T1000 (cell line): Measurements from ENCODE around the gene ITM2A.

Experiments
- DNase-seq: peaks from one replicate; lab custom pipeline; 2025; ENCODE audit warnings: mixed read lengths; lab: John Stamatoyannopoulos, UW

ITM2A gene

DNA sequence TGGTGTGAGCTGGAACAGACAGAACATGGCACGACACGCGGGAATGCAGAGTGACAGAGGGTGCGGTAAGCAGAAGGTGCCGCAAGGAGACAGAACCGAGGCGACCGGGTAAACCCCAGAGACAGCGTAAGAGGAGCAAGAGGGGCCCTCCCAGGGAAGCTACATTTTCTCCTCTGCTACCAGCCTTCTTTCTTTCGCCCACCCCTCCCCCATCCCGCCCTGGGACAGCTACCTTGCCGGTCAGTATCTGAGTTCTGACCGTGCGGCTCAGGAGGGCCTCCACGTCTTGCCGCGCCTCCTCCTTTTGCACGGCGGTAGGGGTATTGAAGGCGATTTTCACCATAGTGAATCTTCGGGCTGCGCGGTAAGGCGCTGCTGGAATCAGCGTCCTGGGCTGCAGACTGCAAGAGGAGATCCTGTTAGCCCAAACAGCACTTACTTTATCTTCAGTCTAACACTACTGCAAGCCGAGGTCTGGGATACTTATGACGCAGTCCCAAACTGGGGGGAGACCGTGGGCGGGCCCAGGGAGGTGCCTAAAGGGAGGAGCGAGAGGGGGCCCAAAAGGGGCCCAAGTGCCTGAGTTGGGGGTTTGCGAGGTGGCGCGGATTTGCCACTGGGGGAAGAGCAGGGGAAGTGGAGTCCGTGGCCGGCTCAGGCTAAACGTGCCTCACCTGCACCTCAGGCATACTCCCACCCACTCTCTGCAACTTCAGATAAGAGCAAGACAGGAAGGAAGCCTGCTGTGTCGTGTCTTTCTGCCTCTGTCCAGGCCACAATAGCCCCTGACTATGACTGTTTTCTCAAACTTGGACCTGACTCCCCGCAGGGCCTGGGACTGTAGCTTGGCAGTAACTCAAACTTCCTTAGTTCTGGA lies at the start of gene ITM2A:
Gene ITM2A, minus strand, starts transcription at position 462 of the 877 bp plus-strand sequence. Its CDS starts 119 bp downstream, at position 343.
- no peak for DNase-seq

DNA sequence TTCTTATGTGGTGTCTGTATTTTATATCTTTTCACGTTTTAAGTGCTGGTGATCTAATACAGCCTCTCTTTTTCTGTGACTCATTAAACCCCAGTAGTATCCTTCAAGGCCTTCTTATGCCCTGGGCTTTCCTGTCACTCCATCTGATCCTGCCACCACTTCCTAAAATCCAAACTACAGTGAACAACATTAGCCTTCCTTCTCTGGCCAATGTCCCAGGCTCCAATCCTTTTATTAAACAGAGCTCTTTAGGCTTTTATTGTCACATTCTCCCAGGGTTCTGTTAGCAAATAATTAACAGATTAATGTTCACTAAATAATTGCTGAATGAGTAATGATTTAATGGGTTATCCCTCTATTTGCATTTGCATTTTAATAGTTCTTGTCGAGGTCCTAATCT lies 47.9 kb upstream of the ITM2A start:
- no peak for DNase-seq

DNA sequence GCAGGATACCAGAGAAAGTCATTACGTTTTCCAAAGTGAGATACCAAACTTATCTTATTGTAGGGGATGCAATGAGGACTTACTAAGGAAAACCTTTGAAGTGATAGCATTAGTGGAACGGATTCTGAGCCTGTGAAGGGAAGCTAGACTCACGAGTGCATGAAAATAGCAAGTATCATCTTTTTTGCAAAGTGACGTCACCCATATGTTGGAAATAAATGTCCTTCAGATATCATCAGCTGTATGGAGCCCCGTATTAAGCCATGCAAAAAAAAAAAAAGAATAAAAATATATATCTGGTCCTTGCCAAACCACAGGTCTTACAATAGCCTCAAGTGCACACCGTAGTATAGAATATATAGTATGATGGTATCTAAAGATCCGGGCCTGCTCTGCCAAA lies 46.8 kb upstream of the ITM2A start:
- no peak for DNase-seq

DNA sequence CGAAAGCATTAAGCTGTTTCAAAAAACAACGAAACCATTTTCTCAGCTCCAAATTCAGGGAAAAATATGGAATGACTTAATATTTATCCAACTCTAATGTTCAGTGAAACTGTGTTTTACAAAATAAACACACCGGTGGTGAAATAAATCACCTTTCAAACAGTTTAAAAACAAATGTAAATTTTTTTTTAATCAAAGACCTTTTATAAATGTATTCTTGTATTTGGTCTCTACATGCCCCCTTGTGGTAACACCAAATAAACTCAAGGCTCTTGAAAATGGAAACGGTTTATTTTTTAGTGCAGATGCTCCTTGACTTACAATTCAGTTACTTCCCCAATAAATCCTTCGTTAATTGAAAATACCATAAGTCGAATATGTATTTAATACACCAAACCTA lies 45.8 kb upstream of the ITM2A start:
- DNase-seq, result no peak

- DNase-seq, result no peak
Measured at GRCh38 chrX:79412166-79412565, 45.0 kb upstream of the ITM2A start.

- DNase-seq, result no peak
Measured at GRCh38 chrX:79409657-79410056, 42.5 kb upstream of the ITM2A start.

GRCh38 chrX:79408623-79409322 lies 41.6 kb upstream of the ITM2A start:
- no peak for DNase-seq

DNA sequence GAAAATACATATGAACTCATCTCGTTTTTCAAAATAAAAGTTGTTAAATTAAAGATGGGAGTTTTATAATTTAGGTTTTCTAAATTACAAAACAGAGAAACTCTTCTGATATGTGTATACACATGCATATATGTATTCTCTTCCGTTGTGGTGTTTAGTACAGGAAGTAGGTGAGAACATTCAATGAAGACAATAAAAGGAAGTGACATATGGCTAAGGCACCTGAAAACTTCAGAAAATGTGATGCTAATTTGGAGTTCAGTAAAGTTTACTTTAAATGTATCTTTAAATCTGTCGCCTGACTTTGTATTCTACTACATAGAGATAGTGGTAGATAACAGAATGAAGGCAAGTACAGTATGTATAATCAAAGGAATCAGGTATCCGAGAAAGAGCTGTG lies 33.5 kb upstream of the ITM2A start:
- no peak for DNase-seq

- no peak for DNase-seq
Measured at GRCh38 chrX:79375340-79375739, 8.2 kb upstream of the ITM2A start.

- no peak for DNase-seq
Measured at GRCh38 chrX:79371640-79372039, 4.5 kb upstream of the ITM2A start.

GRCh38 chrX:79371101-79371500 lies 4.0 kb upstream of the ITM2A start:
- no peak for DNase-seq

DNA sequence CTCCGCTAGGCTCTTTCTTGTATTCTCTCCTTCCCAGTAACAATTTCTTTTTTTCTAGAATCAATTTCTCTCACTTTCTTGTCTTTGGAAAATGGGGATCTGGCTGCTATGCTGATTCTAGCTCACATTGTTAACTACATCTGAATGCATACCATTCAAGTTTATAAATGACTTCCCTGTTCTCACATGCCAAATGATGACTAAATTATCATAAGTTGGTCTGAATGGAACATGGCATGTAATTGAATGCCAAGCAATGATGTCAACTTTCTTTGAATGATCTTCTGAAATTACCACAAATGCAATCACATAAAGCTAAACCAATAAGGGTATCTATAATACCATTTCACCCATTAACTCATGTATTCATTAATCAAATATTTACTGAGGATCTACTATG lies 2.7 kb upstream of the ITM2A start:
- no peak for DNase-seq

DNA sequence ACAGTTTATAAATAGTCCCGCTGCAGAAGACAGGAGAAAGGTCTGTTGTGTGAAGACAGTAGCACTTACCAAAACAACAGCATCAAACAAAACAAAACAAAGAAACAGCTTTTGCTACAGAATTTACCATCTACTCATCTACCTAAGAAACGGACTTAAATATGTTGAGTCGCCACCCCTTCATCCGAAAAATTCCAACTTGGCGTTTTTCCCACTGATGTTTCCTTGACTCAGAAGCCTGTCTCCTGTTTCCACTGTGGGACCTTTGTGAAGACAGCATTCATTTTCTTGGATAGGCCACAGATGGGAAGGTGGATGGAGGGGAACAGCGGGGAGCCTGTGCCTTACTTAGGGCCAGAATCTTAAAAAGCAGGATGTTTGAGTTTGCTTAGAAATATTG lies 1.3 kb upstream of the ITM2A start:
- DNase-seq, result no peak

DNA sequence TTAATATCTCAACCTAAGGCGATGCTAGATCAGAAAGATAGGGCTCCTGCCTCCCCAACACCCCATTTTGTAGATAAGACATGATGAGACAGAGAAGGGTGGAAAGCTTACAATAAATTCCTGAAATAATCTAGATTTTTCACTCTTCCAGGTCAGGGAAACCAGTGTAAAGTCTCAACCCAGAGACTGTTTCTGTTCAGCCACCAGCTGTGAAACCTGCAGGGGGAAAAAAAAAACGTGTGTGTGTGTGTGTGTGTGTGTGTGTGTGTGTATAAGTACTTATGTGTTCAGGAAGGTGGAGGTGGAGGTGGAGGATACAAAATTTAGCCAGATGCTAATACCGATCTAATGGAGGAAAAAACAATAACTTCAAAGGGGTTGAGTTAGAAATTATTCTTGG lies 773 bp upstream of the ITM2A start:
- DNase-seq, result no peak

DNA sequence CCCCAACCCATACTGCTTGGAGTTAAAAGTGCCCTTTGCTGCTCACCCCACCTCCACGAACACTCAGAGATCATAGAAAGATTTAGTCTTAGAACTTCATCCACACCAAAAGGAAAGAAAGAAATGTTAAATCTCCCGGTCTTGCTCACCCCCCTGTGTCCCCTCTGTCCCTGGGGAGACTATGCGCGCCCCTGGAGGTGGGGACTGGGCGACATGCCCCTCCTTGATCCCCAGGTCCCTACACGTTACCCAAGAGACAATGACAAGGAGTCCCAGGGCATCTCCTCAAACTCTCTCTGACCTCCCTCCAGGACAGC lies 620 bp downstream of the ITM2A start:
- DNase-seq, result no peak

GRCh38 chrX:79365591-79365990 lies 1.5 kb downstream of the ITM2A start:
- no peak for DNase-seq

DNA sequence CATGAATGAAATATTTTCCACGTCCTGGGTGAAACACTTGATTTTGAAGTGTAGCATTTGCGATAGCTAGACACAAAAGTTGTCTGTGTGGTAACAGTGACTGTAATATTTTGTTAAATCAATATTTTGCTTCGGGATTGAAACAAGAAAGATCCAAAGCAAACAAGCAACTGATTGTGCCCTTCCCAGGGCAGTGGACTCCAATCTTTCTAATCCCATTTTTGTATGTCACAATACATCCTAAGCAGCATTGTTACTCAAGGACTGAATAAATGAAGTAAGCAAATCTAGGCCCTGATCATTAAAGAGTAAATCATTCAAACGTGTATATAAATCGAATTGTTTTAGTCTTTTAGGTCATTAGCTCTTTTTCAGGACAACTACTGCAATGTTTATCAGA lies 2.8 kb downstream of the ITM2A start:
- no peak for DNase-seq

GRCh38 chrX:79361192-79361870 lies 5.8 kb downstream of the ITM2A start:
- no peak for DNase-seq

DNA sequence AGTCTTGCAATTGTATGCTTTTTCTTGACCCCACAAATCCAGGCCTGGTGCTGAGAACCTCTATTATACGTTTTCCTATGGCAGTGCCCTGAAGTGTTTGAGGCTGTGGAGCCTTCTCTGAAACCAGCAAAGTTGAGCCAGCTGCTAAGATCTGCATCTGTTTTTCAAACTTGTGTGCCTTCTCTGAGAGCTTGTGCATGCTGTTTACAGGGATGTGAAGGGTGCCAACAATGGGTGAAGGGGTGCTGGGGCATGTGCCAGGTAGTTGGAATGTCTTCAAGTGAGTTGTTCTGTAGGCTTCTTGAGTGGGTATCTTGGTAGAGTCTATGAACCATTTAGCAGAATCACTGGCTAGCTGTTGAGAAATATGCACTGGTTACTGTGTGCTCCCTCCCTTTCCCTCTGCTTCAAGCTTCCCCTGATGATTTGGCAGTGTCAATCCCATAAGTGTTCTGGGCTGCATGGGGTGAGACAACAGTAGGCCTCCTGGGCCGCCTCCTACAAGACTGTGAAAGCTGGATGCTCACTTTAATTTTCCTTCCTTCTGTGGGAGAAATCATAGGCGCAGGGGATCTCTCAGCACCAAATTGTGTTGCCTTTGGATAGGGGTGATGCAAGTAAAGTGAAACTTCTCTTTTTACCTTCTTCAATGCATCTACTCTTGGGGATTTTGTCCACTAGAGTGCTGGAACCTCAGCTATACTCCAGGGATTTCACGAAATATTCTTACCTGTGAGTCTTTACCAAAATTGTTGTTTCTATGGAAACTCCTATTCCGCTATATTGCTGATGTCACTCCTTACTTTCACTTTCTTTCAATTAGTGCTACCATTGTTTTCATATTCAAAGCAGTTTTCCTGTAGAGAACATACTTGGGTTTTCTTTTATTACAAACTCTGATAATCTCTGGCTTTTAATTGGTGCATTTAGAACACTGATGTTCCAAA lies 30.0 kb downstream of the ITM2A start:
- DNase-seq, result no peak

DNA sequence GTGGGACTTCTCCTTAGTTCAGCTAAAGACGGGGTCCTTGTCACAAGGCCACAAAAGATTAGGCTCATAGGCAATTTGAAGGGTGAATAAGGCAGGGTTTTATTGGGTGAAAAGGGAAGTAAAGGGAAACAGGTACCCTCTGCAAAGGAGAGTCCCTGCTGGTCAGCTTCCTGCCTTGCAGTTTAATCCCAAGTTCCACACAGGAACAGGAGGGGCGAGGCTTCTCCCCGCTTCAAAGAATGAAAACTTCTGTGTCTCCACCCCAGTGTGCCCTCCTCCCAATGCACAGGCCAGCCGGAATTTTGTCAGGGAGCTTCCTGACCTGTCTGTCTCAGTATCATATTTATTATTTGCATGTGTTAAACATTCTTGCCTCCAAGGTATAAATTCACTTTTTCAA lies 37.1 kb downstream of the ITM2A start:
- DNase-seq, result no peak

DNA sequence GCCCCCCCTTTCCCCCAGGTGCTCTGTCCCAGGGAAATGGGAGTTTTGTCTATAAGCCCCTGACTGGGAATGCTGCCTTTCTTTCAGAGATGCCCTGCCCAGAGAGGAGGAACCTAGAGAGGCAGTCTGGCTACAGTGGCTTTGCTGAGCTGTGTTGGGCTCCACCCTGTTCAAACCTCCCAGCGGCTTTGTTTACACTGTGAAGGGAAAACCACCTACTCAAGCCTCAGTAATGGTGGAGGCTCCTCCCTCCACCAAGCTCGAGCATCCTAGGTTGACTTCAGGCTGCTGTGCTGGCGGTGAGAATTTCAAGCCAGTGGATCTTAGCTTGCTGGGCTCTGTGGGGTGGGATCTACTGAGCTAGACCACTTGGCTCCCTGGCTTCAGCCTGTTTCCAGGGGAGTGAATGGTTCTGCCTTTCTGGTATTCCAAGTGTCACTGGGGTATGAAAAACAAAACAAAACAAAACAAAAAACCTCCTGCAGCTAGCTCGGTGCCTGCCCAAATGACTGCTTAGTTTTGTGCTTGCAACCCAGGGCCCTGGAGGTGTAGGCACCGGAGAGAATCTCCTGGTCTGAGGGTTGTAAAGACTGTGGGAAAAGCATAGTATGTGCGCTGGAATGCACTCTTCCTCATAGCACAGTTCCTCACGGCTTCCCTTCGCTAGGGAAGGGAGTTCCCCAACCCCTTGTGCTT lies 41.7 kb downstream of the ITM2A start:
- DNase-seq, result no peak
